Measurements from ENCODE around the gene MAPKAP1.

The MAPKAP1 gene

GRCh38 chr9:125413579-125413978 lies 293.4 kb downstream of the MAPKAP1 start:
- no peak for DNase-seq (ENCODE audit: low spot score)
- TF ChIP-seq CTCF (IDR thresholded peaks at IDR 0.05; ENCODE audit: extremely low read depth, missing control alignments) = no peak

GRCh38 chr9:125412166-125412565 lies 294.8 kb downstream of the MAPKAP1 start:
- no peak for TF ChIP-seq CTCF (IDR thresholded peaks at IDR 0.05; ENCODE audit: extremely low read depth, missing control alignments)
- no peak for DNase-seq (ENCODE audit: low spot score)

GRCh38 chr9:125411171-125411756 lies 295.7 kb downstream of the MAPKAP1 start:
- DNase-seq (ENCODE audit: low spot score) = no peak
- TF ChIP-seq CTCF (IDR thresholded peaks at IDR 0.05; ENCODE audit: extremely low read depth, missing control alignments) = no peak

- DNase-seq (ENCODE audit: low spot score) = no peak
- TF ChIP-seq CTCF (IDR thresholded peaks at IDR 0.05; ENCODE audit: extremely low read depth, missing control alignments) = no peak
Observed at GRCh38 chr9:125410522-125410894, 296.5 kb downstream of the MAPKAP1 start.

- DNase-seq (ENCODE audit: low spot score) = peak; percentile 81
- TF ChIP-seq CTCF (IDR thresholded peaks at IDR 0.05; ENCODE audit: extremely low read depth, missing control alignments) = no peak
Observed at GRCh38 chr9:125409637-125410521, 297.1 kb downstream of the MAPKAP1 start.

- no peak for TF ChIP-seq CTCF (IDR thresholded peaks at IDR 0.05; ENCODE audit: extremely low read depth, missing control alignments)
- peak; percentile 75 for DNase-seq (ENCODE audit: low spot score)
Observed at GRCh38 chr9:125409217-125409636, 297.8 kb downstream of the MAPKAP1 start.
